Cardiac fibroblast (primary cell): ENCODE results near the gene AVPR2.
A peak's percentile ranks its signal among the peaks of the same experiment; 100 is the strongest.

Experiments used
- DNase-seq, 2 donors: peaks; one replicate each; pipeline versions ENCODE4 v3.0.0 to v3.0.0-alpha.2; 2010; ENCODE audit warnings: low read depth in 2 of 2
- H3K4me3 ChIP-seq, 2 donors: replicated peaks in 1 of 2; 1 replicate in 1 of 2; 2 replicates in 1 of 2; pipeline ENCODE4 v1.5.1; 2011; ENCODE audit warnings: low read depth in 2 of 2, low read length in 2 of 2, mild to moderate bottlenecking in 2 of 2, moderate library complexity in 1 of 2
- TF ChIP-seq, protein P1 (sequence below): IDR thresholded peaks from one replicate; pipeline ENCODE4 v1.5.1; 2011; ENCODE audit warnings: low read depth, mild to moderate bottlenecking, low read length, inconsistent platforms

Gene AVPR2

DNA sequence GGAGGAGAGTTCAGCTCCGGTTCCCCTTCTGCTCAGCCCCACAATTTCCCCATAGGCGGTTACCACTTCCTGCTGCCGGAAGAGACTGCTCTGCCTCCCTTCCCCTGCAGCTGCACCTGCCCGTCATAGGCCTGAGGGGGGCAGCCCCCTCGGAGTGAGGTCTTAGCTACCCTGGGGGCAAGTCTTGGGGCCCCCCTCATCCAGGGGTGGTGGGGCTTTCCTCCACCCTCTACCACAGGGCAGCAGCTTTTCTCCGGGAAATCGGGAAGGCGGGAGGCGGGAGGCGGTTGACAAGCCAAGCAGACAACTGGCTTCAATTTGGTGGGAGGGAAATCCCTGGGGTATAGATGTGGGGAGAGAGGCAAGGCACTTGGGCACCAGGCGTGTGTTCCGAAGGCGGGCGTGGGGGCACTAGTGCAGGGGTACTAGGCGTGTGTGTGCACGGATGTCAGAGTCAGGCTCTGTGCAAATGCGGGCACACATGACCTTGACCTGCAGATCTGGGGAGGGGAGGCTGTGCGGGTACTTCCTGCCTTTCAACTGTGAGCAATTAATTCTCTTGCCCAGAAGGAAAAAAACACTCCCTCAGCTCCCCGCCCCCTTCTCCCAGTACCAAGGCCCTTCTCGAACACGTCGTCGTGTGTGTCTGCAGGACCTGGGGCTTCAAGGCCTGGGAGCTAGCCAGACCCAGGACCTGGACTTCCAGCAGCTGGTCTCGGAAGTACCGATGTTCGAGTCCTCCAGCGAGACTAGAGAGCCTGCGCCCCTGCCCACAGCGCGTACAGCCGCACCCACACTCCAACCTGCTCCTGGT lies 22.6 kb downstream of the AVPR2 start:
- TF ChIP-seq, protein P1, sequence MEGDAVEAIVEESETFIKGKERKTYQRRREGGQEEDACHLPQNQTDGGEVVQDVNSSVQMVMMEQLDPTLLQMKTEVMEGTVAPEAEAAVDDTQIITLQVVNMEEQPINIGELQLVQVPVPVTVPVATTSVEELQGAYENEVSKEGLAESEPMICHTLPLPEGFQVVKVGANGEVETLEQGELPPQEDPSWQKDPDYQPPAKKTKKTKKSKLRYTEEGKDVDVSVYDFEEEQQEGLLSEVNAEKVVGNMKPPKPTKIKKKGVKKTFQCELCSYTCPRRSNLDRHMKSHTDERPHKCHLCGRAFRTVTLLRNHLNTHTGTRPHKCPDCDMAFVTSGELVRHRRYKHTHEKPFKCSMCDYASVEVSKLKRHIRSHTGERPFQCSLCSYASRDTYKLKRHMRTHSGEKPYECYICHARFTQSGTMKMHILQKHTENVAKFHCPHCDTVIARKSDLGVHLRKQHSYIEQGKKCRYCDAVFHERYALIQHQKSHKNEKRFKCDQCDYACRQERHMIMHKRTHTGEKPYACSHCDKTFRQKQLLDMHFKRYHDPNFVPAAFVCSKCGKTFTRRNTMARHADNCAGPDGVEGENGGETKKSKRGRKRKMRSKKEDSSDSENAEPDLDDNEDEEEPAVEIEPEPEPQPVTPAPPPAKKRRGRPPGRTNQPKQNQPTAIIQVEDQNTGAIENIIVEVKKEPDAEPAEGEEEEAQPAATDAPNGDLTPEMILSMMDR, result no peak
- peak overlapping the region; percentile 52 to 58 for H3K4me3 ChIP-seq
- DNase-seq, result peak; percentile 27 to 44

DNA sequence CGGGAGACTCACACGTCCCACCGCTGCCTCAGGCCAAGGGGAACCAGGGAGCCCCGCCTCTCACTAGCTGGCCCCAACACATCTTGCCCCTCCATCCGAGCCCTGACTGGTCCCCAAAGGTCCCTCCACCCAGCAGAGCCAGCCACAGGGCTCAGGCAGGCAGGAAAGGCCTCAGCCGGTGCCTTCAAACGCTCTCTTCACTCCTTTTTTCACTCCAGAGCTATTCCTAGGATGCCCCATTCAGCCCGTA lies 23.1 kb downstream of the AVPR2 start:
- no peak for DNase-seq
- TF ChIP-seq, protein P1, result no peak
- H3K4me3 ChIP-seq, result peak overlapping the region; percentile 52 to 58

DNA sequence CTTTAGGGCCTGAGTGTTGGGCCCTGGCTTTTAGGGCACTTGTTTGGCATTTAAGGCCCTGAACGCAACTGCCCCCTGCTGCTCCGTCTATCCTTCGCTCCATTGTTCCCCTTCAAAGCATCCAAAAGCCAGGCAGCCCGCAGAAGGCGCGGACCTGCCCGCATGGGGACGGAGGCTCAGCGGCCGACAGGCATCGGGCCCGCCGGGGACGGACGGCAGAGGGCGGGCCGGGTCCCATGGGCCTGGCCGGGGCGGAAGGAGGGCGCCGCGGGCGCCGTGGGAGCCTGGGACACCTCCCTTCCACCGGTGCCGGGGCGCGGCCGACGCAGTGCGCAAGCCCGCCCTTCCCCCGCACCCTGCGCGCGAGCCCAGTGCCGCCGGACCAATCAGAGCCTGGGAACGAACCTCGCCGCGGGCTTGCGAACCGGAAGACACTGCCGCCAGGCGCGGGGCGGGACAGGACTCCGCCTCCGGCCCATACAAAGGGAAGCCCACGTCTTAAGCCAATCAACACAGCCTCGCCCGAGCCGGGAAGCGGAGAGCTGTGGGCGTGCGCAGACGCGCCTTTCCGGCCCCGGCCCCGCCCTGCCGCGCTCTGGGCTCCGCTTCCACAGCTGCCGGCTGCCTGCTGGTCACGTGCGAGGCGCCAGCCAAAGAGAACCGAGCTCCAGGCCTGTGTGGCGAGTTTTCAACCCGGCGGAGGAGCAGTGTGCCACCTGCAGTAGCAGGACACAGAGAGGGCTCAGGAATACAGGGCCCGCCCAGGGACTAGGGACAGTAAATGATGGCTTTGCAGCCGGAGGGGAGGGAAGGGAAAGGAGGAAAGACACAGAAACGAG lies 23.7 kb downstream of the AVPR2 start:
- TF ChIP-seq, protein P1, result peak; percentile 9
- DNase-seq, result peak; percentile 97 to 99
- peak overlapping the region; percentile 52 to 58 for H3K4me3 ChIP-seq

DNA sequence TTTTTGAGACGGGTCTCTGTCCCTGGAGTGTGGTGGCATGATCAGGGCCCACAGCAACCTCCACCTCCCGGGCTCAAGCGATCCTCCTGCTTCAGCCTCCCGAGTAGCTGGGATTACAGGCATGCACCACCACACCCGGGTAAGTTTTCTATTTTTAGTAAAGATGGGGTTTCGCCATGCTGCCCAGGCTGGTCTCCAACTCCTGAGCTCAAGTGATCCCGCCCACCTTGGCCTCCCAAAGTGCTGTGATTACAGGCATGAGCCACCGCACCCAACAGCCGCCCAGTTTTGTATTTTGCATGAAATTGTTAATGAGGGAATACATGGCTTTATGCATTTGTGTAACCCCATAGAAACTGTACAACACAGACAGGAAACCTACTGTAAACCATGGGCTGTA lies 24.4 kb downstream of the AVPR2 start:
- no peak for DNase-seq
- no peak overlapping the region for H3K4me3 ChIP-seq
- TF ChIP-seq, protein P1, result no peak

DNA sequence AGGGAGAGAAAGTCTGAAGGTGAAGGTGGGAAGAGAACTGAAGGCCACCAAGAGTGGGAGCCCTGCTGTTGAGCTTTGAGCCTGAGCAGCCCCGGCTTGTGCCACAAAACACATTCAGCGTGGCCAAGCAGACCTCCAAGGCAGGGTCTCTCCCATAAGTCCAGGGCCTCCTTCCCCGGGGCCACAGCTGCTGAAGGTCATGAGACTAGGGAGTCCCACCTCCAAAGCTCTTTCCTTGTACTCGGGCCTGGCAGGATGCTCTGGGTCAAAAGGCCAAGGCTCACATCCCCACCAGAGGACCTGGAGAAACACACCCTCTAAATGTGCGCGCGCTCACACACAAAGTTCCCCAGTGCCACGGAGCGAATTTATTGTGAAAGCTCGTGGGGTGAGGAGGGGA lies 25.1 kb downstream of the AVPR2 start:
- DNase-seq, result no peak
- H3K4me3 ChIP-seq, result no peak overlapping the region
- TF ChIP-seq, protein P1, result no peak

DNA sequence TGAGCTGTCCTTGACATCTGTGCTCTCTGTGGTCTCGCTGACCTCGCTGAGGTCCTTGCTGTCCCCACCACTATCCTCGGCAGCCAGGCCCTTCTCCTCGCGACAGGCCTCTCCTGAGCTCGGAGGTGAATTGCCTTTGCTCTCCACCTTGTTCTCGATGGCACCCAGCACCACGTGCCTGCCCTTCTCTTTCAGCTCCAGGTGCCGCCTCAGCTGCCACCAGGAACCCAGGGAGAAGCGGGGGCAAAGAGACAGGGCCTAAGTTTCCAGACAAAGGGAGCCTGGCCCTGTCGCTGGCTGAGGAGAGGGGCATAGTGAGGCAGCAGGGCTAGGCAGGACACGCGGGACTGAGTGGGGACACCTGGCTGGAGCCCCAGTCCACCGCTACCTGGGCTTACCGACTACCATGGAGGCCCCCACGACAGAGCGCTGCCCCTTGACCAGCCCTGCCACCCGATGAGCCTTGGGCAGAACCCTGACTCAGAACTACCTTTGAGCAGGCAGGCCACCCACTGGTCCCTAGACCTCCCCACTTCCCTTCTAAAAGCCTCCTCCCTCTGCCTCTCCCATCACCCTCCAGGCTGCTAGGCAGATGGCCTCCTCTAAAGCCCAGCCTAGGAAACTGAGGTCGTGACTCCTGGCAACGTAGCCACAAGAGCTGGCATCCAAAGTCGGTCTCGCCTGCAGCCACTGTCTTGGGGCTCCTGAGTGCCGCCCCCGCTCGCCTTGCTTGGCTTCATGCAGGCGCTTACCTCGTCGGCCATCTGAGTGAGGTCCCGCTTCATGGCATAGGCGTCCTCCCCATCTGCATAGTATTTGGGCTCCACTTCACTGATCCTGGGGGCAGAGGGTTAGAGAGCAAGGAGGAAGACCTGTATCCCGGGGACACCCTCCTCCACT lies 25.8 kb downstream of the AVPR2 start:
- TF ChIP-seq, protein P1, result no peak
- DNase-seq, result no peak
- no peak overlapping the region for H3K4me3 ChIP-seq
